ENCODE measurements around the gene TUBB1.

The TUBB1 gene

GRCh38 chr20:58990651-58991445 is 28.4 kb upstream of the TUBB1 start:
- DNase-seq, result no peak

DNA sequence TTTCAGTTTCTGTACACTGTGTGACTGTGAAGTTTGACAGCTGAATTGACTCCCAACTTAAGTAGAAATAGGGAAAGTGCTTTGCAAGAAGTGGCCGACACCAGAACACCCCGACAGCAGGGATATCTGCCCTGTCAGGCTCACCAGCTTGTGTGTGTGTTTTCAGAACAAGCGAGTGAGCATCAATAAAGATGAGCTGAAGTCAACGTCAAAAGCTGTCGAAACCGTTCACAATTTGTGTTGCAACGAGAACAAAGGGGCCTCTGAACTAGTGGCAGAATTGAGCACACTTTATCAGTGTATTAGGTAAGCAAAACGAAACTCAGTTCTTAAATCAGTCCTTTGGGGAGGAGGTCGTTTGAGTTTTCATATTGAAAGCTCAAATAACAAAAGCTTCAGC is 27.5 kb upstream of the TUBB1 start:
- DNase-seq, result no peak

- DNase-seq, result no peak
These were observed 26.3 kb upstream of the TUBB1 start for GRCh38 chr20:58992911-58993310.

DNA sequence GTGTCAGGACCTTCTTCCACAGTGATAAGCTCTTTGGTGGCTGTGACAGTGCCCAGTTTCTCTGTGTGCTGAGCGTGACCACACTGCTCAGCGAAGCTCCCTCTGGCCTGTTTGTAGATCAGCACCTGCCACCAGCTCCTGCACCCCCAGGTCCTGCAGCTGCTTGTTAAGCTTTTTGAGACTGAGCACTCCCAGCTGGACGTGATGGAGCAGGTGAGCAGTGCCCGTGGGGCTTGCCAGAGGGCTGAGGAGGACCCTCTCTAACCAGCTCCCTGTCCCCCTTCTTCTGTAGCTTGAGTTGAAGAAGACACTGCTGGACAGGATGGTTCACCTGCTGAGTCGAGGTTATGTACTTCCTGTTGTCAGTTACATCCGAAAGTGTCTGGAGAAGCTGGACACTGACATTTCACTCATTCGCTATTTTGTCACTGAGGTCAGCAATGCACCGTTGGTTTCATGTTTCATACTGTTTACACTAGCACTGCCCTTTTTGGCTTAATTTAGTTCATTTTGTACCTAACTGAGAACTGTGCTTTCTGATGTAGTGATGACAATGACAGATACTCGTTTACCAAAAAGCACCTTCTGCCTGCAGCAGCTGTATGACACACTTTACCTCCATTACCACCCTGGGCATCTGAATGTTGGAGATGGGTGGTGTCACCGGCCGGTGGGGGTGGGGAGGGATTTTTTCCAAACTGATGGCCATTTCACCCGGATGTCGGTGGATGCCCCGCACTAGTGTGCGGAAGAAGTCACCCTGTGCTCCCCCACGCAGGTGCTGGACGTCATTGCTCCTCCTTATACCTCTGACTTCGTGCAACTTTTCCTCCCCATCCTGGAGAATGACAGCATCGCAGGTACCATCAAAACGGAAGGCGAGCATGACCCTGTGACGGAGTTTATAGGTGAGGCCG is 25.6 kb upstream of the TUBB1 start:
- DNase-seq, result no peak

- no peak for DNase-seq
These were observed 24.7 kb upstream of the TUBB1 start for GRCh38 chr20:58994390-58995159.

- DNase-seq, result no peak
These were observed 23.6 kb upstream of the TUBB1 start for GRCh38 chr20:58995461-58996225.

- DNase-seq, result no peak
These were observed 23.0 kb upstream of the TUBB1 start for GRCh38 chr20:58996226-58996611.

- no peak for DNase-seq
These were observed 22.0 kb upstream of the TUBB1 start for GRCh38 chr20:58997141-58997770.

- DNase-seq, result no peak
These were observed 20.6 kb upstream of the TUBB1 start for GRCh38 chr20:58998656-58999055.

- no peak for DNase-seq
These were observed 18.9 kb upstream of the TUBB1 start for GRCh38 chr20:59000326-59000725.

GRCh38 chr20:59001068-59001448 is 18.2 kb upstream of the TUBB1 start:
- DNase-seq, result no peak

DNA sequence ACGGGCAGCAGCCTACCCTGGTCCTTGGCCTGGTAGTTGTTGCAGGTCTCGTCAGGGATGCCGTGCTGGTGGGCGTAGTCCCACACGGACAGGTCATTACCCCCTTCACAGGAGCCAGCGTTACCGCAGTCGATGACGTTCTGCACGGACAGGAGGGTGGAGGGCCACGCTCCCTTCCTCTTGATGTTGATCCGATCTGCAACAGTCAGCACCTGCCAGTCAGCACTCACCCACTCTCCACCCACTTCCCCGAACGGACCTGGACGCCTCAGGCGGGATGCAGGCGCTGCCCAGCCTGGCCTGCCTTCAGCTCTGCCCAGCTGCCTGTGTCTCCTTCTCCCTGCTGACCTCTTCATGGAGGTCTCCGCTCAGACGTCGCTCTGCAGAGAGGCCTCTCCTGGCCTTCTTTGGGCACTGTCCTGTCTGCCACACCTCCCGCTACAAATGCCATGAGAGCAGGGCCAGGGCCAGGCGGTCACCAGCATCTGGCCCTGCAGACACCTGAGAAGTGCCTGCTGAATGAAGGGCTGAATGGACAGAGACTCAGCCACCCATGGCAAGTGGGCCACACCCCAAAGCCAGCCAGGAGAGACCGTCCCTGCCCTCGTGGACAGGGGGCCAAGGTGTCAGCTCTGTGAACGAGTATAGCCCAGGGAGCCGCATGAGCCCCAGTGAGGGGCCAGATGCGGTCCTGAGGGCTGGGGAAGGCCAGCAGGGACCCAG is 17.6 kb upstream of the TUBB1 start:
- no peak for DNase-seq

- DNase-seq, result no peak
These were observed 16.8 kb upstream of the TUBB1 start for GRCh38 chr20:59002388-59002787.

GRCh38 chr20:59002874-59003399 is 16.3 kb upstream of the TUBB1 start:
- DNase-seq, result no peak

DNA sequence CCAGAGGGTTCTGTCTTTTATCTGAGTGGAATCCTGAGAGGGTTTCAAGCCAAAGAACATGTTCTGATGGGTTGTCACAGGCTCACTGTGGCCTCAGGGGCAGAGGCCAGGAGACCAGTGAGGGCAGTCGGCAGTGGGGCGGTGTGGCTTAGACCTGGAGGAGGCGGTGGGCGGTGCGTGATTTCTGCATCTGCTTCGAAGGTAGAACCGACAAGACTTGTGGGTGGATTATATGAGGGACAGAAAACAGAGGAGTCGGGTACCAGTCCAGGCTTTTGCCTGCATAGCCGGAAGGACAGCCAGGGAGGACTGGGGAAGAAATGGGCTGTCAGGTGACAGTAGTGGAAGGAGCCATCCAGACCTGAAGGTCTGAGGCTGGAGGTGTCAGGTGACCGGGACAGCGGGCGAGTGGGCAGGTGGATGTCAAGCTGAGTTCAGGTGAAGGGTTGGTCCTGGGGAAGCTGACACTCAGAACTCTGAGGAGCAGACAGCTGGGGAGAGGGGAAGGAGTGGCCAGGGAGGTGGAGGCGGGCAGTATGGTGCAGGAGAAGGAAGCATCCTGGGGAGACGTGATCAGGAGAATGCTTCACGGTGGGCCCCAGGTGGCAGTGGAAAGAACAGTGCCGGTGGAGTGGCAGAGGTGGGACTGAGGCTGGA is 15.3 kb upstream of the TUBB1 start:
- no peak for DNase-seq

GRCh38 chr20:59004493-59004762 is 14.8 kb upstream of the TUBB1 start:
- no peak for DNase-seq

- DNase-seq, result peak; percentile 45
These were observed 14.3 kb upstream of the TUBB1 start for GRCh38 chr20:59004763-59005522.

GRCh38 chr20:59005523-59006166 is 13.6 kb upstream of the TUBB1 start:
- DNase-seq, result no peak

DNA sequence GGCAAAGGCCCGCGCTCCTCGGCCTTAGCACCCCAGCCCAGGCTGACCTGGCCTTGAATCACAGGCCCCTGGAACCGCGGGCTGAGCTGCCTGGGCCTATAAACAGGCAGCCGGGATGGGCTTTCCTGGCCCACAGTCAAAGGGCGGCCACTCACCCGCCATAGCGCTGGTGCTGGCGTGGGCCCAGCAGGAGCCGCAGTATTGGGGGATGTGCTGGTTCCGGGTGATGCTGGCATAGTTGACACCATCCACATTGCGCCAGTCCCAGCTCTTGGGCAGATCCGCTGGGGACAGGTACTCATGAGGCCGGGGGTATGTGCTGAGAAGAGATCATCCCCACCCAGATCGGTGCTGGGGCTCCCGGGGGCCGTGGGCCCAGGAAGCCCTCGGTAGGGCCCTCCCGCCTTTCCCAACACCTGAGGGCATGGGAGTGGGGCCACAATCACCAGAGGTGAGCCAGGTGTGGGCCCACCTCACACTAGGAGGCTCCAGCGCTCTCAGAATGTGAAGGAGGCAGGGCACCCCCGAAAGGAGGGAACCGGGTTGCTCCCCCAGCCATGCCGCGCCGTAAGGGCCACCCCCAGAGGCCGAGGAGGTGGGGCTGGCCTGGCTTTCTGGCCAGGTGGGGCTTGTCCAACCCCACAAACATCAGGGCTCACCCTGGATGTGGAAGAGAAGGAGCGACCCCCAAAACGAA is 12.9 kb upstream of the TUBB1 start:
- no peak for DNase-seq
